ENCODE results near the gene RSRP1.

RSRP1 gene

GRCh38 chr1:25196830-25197229, 50.4 kb downstream of the RSRP1 start:
- Histone ChIP-seq H3K36me3 (ENCODE audit: control insufficient read depth, insufficient read depth, low read length) (no peaks in the 10 kb centered on the region), H3K9ac (no peak overlapping the region), H3K4me1 (no peaks in the 10 kb centered on the region), H3K27me3 (ENCODE audit: control insufficient read depth, insufficient read depth, low read length) (no peaks in the 10 kb centered on the region), H2AFZ (no peak overlapping the region), H3K79me2 (no peaks in the 10 kb centered on the region), H3K4me3 (ENCODE audit: low read depth, low read length) (no peak overlapping the region), H3K4me2 (ENCODE audit: low read length) (no peak overlapping the region), H3K27ac (no peak overlapping the region), H3K9me3 (ENCODE audit: control insufficient read depth, low read length) (no peaks in the 10 kb centered on the region)
- TF ChIP-seq, protein P1, sequence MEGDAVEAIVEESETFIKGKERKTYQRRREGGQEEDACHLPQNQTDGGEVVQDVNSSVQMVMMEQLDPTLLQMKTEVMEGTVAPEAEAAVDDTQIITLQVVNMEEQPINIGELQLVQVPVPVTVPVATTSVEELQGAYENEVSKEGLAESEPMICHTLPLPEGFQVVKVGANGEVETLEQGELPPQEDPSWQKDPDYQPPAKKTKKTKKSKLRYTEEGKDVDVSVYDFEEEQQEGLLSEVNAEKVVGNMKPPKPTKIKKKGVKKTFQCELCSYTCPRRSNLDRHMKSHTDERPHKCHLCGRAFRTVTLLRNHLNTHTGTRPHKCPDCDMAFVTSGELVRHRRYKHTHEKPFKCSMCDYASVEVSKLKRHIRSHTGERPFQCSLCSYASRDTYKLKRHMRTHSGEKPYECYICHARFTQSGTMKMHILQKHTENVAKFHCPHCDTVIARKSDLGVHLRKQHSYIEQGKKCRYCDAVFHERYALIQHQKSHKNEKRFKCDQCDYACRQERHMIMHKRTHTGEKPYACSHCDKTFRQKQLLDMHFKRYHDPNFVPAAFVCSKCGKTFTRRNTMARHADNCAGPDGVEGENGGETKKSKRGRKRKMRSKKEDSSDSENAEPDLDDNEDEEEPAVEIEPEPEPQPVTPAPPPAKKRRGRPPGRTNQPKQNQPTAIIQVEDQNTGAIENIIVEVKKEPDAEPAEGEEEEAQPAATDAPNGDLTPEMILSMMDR (IDR thresholded peaks at IDR 0.05): no peak

- TF ChIP-seq, protein P1 (IDR thresholded peaks at IDR 0.05): no peak
- Histone ChIP-seq H3K27me3 (ENCODE audit: control insufficient read depth, insufficient read depth, low read length) (no peaks in the 10 kb centered on the region), H3K9me3 (ENCODE audit: control insufficient read depth, low read length) (no peaks in the 10 kb centered on the region), H3K4me2 (ENCODE audit: low read length) (no peak overlapping the region), H3K9ac (no peak overlapping the region), H3K27ac (no peak overlapping the region), H2AFZ (no peak overlapping the region), H3K79me2 (no peaks in the 10 kb centered on the region), H3K4me1 (no peaks in the 10 kb centered on the region), H3K4me3 (ENCODE audit: low read depth, low read length) (no peak overlapping the region), H3K36me3 (ENCODE audit: control insufficient read depth, insufficient read depth, low read length) (no peaks in the 10 kb centered on the region)
Observed at GRCh38 chr1:25195835-25196234, 51.4 kb downstream of the RSRP1 start.

DNA sequence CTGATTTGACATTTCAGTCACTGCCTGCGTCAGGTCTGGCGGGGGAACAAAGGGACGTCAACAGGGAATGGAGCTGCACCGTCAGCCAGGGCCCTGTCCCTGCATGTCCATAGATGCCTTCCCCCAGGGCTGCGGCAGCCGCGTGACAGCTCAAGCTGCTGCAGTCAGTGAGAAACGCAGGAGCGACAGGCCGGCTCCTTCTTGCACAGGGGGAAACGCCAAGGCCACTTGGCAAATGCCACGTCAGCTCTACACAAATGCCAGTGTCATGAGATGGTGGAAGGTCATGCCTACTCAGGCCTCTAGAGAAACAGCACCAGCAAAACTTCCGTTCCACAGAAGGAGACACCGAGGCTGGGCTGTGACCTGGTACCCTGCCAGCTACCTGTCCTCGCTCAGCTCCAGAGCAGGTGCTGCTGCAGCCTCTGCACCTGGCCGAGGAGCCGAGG, 52.7 kb downstream of the RSRP1 start:
- Histone ChIP-seq H3K9ac (no peak overlapping the region), H3K27me3 (ENCODE audit: control insufficient read depth, insufficient read depth, low read length) (no peaks in the 10 kb centered on the region), H3K4me1 (no peaks in the 10 kb centered on the region), H2AFZ (no peak overlapping the region), H3K4me2 (ENCODE audit: low read length) (no peak overlapping the region), H3K36me3 (ENCODE audit: control insufficient read depth, insufficient read depth, low read length) (no peaks in the 10 kb centered on the region), H3K79me2 (no peaks in the 10 kb centered on the region), H3K27ac (no peak overlapping the region), H3K4me3 (ENCODE audit: low read depth, low read length) (no peak overlapping the region), H3K9me3 (ENCODE audit: control insufficient read depth, low read length) (no peaks in the 10 kb centered on the region)
- TF ChIP-seq, protein P1 (IDR thresholded peaks at IDR 0.05): no peak

GRCh38 chr1:25194054-25194453, 53.2 kb downstream of the RSRP1 start:
- no peak overlapping the region for H3K4me3 ChIP-seq (ENCODE audit: low read depth, low read length)
- no peaks in the 10 kb centered on the region for H3K27me3 ChIP-seq (ENCODE audit: control insufficient read depth, insufficient read depth, low read length)
- no peaks in the 10 kb centered on the region for H3K36me3 ChIP-seq (ENCODE audit: control insufficient read depth, insufficient read depth, low read length)
- no peaks in the 10 kb centered on the region for H3K79me2 ChIP-seq
- H3K9ac ChIP-seq: no peak overlapping the region
- H3K4me2 ChIP-seq (ENCODE audit: low read length): no peak overlapping the region
- no peaks in the 10 kb centered on the region for H3K4me1 ChIP-seq
- no peak overlapping the region for H2AFZ ChIP-seq
- no peak overlapping the region for H3K27ac ChIP-seq
- H3K9me3 ChIP-seq (ENCODE audit: control insufficient read depth, low read length): no peaks in the 10 kb centered on the region
- TF ChIP-seq, protein P1 (IDR thresholded peaks at IDR 0.05): no peak

- Histone ChIP-seq H3K79me2 (no peaks in the 10 kb centered on the region), H2AFZ (no peak overlapping the region), H3K27ac (no peak overlapping the region), H3K9ac (no peak overlapping the region), H3K4me3 (ENCODE audit: low read depth, low read length) (no peak overlapping the region), H3K27me3 (ENCODE audit: control insufficient read depth, insufficient read depth, low read length) (no peaks in the 10 kb centered on the region), H3K9me3 (ENCODE audit: control insufficient read depth, low read length) (no peaks in the 10 kb centered on the region), H3K36me3 (ENCODE audit: control insufficient read depth, insufficient read depth, low read length) (no peaks in the 10 kb centered on the region), H3K4me2 (ENCODE audit: low read length) (no peak overlapping the region), H3K4me1 (no peaks in the 10 kb centered on the region)
- TF ChIP-seq, protein P1 (IDR thresholded peaks at IDR 0.05): no peak
Observed at GRCh38 chr1:25193229-25193628, 54.0 kb downstream of the RSRP1 start.

All from parathyroid adenoma (tissue), 2 donors.